Measurements from ENCODE around the gene MRPS21.

MRPS21 gene

DNA sequence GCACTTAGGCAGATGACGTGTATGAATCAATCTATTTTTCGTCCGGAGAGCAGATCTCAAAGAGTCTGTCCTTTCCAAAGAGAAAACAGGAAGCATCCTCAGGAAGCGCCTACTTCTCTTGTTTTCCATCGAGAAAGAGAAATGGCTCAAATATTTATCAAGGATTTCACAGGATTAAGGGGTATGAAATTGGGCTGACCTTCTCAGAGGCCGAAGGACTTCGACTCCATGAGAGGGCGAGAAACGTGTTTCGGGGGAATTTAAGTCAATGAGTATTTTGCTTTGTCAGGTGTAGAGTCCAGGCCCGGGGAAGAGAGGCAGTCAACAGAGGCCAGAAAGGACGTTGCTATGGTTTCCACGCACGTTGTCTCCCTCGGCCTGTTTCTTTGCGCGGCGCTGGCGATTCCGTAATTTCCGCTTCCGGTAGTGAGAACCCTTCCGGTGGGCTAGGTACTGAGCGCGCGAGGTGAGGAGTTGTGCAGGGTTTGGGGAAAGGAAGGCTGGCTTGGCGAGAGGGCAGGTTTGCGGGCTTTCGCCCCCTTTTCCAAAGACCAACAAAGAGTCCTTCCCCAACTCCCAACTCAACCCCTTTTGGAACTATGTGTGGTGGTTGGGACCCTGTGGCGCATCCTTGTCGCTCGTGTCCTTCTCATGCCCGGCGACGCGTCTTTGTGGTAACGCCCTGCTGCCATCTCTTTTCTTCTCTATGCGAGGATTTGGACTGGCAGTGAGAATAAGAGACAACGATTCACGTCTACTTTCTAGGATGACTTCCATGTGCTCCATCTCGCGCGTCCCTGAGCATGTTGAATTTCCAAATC lies at the start of gene MRPS21:
TSS of gene MRPS21 (plus strand) at position 429 of the 821 bp plus-strand sequence. CDS start 506 bp downstream, outside the sequence.
- DNase-seq, result peak; percentile 99

DNA sequence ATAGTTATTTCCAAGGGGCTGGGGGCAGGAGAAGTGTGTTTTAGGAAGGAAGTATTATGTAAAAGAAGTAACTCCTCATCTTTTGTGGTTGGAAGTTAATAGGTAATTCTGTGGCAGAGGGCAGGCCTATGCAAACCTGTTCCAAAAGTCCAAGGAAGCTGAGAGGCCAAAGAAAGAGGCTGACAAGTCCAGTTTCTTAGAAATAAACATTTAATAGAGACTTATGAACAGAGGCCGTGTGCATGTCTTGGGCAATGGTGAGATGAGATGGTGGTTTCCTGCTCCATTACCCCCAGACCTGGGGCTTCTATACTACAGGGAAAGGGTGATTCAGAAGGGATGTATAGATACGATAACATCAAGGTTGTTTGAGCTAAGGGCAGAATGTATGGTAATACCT lies 43.7 kb upstream of the MRPS21 start:
- DNase-seq, result no peak

DNA sequence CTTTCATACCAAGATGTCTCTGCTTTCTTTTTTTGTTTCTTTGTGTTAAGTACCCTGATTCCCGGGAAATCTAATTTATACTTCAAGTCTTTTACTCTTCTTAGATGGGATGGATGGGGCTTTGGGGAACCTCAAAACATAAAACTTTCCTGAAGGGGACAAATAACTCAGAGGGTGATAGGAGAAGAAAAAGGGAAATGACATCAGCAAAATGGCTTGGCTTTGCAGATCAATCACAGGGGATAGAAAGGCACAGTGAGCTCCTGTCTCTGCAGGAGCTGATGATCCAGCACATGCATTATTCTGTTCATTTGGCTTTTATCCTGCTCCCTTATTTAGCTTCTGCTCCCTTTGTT lies 37.5 kb upstream of the MRPS21 start:
- no peak for DNase-seq

DNA sequence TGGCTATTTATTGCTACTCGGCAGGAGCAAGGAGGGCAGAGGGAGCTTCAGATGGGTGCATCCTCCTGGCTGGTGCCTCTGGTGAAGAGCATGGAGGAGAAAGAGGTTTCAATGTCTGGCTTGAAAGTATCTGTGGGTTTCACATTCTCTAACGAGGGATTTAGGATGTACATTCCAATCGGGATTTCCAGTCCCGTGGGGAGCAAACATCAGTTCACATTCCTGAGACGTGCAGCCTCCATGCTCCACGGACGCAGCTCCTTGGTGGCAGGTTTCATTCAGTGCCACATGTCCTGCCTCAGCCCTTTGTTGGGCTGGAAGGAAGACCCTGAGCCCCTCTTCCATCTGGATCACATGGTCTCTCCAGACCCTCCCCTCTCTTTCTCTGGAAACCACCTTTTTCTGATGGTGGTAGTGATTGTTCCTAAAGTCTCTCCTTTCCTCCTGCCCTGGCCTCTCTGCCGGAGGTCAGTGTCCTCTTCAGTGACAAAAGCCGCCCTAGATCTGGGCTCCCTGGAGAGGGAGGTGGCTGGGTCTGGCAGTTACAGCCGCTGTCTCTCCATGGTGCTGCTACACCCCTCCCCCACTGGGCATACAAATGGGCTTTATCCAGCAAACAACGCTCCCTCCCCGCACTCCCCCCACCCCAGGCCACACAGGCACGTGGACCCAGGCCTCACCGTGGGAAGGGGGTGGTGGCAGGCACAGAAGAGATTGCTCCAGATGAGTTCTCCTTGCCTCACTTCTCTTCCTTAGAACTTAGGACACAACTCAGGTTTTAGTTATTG lies 36.9 kb upstream of the MRPS21 start:
- peak; percentile 62 for DNase-seq

DNA sequence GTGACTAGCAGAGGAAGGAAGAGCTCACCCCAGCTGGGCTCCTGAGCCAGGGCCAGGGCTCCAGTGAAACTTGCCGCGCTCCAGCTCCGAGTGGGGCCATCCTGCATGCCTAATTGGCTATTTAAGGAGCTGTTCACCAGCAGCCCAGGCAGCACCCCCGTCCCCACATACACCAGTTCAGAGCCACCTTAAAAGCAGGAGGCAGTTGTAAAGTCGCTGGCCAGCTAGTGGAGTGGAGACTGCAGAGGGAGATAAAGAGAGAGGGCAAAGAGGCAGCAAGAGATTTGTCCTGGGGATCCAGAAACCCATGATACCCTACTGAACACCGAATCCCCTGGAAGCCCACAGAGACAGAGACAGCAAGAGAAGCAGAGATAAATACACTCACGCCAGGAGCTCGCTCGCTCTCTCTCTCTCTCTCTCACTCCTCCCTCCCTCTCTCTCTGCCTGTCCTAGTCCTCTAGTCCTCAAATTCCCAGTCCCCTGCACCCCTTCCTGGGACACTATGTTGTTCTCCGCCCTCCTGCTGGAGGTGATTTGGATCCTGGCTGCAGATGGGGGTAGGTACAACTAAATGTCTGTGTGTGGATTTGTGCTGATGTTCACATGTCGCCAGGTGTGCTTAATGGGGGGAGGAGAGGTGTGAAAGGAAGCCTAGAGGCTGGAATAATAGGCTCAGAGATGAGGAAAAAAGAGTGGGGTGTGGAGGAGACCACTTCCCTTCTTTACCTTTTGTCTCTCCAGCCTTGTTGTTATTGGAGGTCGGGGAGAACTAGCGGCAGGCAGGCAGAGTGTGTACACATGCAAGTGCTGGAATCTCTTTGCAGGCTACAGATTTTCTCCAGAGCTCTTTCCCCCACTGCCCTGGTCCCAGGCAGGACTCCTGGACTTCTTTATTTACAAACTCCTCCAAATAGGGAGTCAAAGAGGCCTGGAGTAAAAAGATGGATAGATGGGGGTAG lies 35.8 kb upstream of the MRPS21 start, which contains the start of gene CA14:
TSS of gene CA14 (plus strand) at position 151 of the 962 bp plus-strand sequence. CDS start at position 506, 355 bp downstream.
- peak; percentile 70 for DNase-seq

DNA sequence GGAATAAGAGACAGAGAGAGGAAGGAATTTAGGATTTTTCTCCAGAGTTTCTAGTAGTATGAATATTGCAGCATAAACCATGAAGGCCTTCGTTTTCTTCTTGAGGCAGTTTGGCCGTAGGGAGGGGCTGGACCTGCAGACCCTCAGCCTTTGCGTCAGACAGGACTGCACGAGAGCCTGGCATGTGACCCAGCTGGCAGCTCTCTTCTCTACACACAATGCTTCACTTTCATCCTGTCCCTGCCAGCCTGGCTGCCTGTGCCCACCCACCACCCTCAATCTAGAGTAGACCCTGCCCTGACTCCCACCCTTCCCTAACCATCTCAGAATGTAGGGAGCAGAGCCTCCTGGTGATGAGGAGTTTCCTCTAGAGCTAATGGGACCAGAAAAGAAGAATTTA lies 34.4 kb upstream of the MRPS21 start:
- DNase-seq, result no peak

DNA sequence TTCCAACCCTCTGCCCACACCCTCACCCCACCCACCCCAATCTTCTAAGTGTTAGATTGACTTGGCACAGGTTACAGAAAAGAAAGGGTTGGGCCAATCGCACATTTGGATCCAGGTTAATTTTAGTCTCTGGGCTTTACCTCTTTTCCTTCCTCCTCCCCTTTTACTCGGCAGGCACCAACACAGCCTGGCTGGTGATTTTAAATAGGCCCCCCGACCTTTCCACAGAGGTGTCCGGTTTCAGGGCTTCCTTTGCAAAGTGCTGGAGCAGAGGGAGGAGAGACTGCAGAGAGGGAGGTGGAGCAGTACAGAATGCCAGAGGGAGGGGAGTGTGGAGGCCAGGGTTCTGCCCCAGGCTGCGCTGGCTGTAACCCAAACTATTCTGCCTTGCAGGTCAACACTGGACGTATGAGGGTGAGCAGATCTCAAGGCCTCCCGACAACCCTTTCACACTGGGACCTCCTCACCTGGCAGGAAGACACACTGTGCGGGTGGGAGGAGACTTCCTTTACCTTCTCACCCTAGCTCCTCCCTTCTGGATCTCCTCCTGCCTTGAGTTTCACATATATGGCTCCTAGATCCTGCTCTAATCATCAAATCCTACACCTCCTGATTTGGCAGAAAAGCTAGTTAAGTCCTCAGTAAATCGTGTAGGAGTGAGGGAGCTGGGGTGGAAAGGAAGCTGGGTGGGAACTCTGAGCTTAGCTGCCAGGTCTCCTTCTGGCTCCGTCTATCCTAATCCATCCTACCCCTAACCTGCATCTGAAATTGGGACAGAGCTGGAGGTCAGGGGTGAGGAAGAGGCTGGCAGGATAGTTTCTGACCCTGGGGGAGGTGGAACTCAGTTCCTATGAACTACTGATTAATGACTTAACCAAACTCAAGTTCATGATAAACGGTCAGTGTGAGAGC lies 33.6 kb upstream of the MRPS21 start:
- peak; percentile 44 for DNase-seq

DNA sequence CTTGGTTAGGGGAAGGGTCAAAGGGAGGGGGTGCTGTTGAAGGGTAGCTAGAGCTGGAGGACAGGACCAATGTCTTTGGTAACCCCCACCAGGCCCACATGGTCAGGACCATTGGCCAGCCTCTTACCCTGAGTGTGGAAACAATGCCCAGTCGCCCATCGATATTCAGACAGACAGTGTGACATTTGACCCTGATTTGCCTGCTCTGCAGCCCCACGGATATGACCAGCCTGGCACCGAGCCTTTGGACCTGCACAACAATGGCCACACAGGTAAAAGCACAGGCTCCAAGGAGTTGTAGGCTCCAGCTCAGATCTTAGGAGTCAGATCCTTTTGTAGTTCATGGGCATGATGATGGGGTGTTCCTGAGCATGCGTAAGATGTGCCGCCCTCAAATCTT lies 32.3 kb upstream of the MRPS21 start:
- no peak for DNase-seq

DNA sequence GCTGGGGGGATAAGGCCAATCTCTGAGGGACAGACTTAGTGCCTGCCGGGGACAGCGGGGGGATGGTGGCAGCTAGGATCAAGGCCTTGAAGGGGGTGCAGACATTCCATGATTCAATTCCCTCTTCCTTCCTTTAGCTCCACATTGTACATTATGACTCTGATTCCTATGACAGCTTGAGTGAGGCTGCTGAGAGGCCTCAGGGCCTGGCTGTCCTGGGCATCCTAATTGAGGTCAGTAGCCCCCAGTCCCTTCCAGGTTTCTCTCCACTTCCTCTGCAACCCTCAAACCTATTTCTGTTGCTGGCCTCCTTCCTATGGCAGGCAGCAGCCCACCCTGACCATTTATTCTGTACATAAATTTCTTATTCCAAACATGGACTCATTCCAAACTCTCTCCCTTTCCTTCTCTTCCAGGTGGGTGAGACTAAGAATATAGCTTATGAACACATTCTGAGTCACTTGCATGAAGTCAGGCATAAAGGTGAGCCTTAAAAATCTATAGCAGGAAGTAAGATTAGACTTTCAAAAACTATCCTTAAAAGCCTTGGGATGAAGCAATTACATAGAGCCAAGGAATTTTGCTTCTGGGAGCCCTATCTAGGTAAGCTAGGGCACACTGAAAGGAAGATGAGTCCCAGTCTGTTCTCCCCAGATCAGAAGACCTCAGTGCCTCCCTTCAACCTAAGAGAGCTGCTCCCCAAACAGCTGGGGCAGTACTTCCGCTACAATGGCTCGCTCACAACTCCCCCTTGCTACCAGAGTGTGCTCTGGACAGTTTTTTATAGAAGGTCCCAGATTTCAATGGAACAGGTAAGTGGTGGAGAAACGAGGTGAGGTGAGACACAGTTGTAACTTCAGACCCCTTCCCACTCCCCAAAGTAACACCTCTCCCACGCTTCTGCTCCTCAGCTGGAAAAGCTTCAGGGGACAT lies 31.0 kb upstream of the MRPS21 start:
- DNase-seq, result no peak

DNA sequence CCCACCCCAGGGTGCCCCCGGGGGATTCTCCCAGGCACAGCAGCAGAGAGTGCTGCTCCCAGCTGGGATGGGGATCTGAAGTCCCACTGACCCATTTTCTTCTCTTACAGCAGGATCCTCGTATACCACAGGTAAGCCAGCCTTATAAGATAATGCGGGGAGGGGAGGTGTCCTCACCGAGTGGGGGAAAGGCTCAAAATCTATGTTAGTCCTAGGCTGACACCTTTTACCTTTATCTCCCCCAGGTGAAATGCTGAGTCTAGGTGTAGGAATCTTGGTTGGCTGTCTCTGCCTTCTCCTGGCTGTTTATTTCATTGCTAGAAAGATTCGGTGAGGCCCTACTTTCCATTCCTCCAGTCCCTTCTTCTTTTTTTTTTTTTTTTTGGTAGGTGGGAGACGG lies 30.1 kb upstream of the MRPS21 start:
- DNase-seq, result no peak

DNA sequence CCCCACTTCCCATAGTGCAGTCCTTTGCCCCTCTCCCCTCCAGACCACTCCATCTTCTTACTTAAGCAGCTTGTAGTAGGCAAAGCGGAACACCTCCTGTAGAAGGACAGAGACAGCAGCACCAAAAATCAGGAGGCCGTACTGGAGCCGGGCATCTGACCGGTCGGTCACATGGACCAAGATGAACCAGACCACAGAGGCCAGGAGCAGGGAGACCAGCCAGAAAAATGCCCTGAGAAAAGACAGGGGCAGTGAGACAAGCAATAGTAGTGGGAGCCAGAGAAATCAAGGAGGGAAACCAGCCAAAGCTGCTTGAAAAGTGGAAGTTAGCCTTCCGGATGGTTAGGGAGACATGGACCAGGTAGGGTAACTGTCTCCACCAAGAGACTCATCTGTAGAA lies 25.8 kb upstream of the MRPS21 start:
- no peak for DNase-seq

DNA sequence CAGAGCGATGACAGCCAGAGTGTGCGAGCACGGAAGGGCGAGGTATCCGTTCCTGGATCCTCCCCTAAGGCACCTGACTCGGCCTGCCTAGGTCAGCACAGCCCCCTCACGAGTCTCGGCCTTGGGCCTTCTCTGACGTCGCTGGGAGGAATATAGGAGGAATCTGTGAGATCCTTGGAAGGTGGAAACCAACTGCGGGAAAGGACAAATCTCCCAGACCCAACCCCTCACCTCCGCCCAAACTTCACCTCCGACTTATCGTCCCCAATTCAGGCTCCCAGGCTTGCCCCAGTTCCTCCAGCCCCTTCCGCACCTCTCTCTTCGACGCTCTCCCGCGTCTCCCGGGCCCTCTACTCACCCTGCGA lies 25.3 kb upstream of the MRPS21 start:
- DNase-seq, result no peak

DNA sequence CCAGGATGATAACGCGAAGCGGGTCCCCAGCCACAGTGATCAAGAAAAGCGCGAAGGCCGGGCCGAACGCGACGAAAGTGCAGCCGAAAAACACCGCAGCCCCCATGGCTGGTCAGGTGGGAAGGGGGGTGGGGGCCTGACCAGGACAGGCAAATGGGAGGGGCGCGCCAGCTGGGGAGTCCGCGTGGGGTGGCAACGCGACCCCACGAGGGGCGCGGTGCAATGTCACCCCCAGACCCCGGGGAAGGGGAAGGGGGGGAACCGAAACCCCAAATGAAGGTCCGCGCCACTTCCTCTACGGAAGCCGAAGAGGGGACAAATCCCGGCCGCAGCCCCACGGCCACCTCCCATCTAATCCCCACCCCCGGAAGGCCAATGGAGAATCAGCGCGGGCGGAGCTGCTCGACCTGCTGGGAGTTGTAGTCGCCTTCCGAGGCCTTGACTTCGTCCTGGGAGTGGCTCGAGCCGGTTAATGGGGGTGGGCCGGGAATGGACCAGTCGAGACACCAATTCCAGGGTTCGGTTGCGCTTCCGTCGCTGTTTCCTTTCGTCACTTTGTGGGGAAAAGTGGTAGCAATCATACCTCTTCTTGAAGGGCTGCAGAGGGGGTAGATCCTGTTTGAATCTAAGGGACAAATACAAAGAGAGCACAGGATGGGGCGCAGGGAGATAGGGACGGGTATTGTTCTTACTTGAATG lies 24.8 kb upstream of the MRPS21 start, which contains the start of gene APH1A:
TSS of gene APH1A (minus strand) at position 312 of the 699 bp plus-strand sequence. CDS start at position 106, 206 bp downstream.
- peak; percentile 99 for DNase-seq

DNA sequence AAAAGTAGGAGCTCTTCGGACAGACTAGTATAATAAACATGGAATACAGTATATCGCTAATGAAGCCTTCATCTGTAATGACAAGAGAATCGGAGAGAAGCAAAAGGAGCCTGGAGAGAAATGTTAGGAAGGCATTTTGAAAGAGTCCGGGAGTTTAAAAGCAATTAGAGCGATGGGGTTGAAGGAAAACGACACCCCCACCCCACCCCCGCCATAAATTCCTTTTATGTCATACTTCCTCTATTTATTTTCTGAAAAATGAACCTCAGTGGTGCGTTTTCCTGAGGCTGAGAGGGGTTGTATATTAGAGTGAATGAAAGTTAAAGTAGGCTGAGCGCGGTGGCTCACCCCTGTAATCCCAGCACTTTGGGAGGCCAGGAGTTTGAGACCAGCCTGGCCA lies 24.2 kb upstream of the MRPS21 start:
- DNase-seq, result no peak

DNA sequence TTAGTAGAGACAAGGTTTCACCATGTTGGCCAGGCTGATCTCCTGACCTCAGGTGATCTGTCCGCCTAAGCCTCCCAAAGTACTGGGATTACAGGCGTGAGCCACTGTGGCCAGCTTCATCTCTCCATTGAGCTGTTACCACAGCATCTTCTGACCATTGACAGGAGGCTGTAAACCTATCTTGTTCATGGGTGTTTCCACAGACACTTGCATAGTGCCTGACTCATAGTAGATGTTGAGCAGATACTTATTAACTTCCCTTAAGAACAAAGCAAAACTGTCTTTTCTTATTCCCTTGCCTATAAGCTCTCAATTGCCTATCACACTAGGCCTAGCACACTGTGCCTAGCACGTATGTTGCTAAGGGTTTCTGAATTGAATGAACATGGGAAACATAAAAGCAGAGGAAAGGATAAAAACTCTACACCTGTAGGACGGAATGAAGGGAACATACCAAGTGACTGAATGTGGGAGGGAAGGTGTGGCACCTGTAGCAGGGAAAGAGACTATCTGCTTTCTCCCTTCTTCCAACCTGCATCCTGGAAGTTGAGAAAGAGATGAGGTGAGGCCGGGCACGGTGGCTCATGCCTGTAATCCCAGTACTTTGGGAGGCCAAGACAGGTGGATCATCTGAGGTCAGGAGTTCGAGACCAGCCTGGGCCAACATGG lies 22.2 kb upstream of the MRPS21 start:
- no peak for DNase-seq

DNA sequence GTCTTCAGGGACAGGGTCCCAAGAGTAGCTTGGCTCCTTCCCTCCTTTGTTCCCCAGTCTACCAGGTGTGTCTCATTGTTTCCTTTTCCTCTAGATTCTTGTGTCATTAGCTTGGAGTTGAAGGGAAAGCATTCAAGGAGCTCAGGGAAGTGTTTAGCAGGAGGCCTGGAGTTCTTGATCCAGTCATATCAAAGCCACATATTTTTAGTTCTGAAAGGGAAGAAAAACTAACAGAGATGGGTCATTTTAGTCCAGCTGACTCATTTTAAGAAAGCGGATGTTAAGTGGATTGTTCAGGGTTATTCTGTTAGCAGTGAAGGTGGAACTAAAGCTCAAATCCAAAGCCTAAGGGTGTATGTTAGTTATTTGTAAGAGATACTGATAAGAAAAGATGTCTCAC lies 20.4 kb upstream of the MRPS21 start:
- DNase-seq, result no peak

DNA sequence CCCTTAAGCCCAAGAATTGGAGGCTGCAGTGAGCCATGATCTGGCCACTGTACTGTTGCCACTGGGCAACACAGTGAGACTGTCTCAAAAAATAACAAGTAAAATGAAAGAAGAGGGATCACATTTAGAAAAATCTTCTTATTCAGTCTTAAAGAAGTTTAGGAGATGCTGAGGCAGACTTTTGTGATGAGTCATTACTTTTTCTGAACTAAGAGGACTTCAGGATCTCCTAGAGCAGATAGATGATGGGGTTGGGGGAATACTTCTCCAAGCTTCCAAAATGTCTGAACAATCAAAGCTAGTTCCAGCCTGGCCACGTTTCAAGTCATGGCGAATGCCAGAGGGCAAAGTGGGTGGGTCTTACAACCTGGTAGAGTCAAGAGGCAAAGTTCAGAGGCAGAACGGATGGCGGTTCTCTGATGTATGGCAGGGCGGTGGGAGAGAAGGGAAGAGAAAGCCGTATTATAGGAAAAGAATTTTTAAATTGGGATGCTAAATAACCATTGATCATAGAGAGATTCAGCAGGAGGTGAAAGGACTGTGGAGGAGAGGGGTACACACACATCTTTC lies 13.4 kb upstream of the MRPS21 start:
- no peak for DNase-seq

DNA sequence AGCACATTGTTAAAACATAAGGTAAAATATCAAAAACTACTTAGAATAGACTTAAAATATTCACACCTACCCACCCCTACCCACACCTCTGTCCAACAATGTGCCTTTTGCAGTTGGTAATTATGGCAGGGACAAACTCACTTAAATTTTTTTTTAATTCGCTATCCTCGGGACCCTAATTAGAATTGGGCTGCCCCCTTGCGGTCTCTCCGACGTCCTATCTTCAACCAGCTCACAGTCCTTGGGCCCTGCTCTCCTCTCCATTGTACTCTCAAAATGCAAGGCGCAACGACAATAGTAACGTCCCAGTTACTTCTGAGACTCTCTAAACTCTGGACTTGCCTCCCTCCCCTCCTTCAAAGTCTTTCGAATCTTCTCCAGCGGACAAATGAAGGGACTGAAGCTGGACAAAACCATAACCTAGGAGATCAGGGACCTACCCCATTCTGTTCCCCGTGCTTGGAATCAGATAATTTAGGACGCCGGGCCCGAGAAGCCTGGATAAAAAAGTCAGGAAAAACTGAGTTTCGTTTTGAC lies 12.4 kb upstream of the MRPS21 start:
- DNase-seq, result peak; percentile 81
